ENCODE results near the gene PRR36. TPM values are rescaled to one million over a fixed set of nuclear protein-coding genes. Genes with fewer than 3 reads are reported as not detected.

PRR36 gene
- total RNA-seq, 1 experiment from 2014 or later: 0.02 TPM

DNA sequence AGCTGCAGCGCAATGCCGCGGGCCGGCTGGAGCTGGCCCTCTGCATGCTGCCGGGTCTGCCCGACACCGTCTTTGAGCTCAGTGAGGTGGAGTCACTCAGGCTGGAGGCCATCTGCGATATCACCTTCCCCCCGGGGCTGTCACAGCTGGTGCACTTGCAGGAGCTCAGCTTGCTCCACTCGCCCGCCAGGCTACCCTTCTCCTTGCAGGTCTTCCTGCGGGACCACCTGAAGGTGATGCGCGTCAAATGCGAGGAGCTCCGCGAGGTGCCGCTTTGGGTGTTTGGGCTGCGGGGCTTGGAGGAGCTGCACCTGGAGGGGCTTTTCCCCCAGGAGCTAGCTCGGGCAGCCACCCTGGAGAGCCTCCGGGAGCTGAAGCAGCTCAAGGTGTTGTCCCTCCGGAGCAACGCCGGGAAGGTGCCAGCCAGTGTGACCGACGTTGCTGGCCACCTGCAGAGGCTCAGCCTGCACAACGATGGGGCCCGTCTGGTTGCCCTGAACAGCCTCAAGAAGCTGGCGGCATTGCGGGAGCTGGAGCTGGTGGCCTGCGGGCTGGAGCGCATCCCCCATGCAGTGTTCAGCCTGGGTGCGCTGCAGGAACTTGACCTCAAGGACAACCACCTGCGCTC lies 25.7 kb upstream of the PRR36 start:
- no peak for DNase-seq (ENCODE audit: low read depth)

DNA sequence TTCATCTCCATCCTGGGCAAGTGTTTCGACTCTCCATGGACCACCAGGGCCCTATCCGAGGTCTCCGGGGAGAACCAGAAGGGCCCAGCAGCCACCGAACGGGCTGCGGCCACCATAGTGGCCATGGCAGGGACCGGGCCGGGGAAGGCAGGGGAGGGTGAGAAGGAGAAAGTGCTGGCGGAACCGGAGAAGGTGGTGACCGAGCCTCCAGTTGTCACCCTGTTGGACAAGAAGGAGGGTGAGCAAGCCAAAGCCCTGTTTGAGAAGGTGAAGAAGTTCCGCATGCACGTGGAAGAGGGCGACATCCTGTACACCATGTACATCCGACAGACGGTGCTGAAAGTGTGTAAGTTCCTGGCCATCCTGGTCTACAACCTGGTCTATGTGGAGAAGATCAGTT lies 24.8 kb upstream of the PRR36 start:
- DNase-seq (ENCODE audit: low read depth): no peak

DNA sequence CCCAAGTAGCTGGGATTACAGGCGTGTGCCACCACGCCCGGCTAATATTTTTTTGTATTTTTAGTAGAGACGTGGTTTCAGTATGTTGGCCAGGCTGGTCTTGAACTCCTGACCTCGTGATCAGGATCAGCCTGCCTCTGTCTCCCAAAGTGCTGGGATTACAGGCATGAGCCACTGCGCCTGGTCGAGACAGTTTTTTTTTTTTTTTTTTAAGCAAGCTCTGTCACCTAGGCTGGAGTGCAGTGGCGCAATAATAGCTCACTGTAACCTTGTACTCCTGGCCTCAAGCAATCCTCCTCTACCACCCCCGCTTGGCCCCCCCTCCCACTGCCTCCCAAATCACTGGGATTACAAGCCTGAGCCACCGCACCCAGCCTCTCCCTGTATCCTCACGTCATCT lies 23.1 kb upstream of the PRR36 start:
- DNase-seq (ENCODE audit: low read depth): no peak

DNA sequence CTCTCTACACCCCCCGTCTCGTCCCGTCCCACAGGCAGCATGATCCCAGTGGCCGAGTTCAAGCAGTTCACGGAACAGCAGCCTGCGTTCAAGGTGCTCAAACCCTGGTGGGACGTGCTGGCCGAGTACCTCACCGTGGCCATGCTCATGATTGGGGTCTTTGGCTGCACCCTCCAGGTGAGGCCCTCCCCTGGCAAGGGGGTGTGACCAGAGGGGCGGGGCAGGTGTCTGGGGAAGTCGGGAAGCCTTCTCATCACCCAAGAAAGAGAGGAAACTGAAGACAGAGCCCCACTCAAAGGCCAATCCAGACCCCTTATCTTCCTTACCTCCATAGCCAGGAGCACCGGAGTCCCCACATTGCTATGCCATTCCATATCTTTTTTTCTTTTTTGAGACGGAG lies 21.4 kb upstream of the PRR36 start:
- DNase-seq (ENCODE audit: low read depth): no peak

DNA sequence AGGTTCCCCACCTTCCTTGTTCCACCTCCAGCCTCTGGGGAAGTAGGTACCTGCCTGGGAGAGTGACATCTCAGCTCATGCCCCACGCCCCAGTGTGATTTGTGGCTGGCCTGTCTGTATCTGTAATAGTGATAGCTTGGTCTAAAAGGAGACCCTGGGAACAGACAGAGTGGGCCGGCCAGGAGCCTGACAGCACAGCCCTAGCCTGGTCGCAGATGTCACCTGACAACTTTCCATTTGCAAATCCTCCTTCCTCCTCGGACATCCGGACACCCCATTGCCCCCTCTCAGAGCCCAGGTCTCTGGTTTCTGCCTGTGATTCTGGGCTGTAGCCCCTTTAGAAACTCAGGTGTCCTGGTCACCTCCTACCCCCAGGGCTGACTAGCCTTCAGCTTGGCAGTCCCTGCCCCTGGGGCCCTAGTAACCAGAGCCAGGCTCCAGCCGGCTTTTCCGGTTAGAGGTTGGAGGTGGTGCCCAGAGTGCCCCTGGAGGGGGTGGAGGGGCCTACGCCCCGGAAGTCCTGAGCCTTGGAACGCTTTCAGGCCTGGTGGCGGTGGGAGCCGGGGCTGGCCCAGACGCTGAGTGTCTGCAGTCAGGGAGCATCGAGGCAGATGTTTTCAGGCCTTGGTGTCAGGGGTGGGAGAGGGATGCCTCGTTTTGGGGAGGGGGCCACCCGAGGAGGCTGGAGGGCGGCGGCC lies 20.6 kb upstream of the PRR36 start:
- DNase-seq (ENCODE audit: low read depth): no peak

DNA sequence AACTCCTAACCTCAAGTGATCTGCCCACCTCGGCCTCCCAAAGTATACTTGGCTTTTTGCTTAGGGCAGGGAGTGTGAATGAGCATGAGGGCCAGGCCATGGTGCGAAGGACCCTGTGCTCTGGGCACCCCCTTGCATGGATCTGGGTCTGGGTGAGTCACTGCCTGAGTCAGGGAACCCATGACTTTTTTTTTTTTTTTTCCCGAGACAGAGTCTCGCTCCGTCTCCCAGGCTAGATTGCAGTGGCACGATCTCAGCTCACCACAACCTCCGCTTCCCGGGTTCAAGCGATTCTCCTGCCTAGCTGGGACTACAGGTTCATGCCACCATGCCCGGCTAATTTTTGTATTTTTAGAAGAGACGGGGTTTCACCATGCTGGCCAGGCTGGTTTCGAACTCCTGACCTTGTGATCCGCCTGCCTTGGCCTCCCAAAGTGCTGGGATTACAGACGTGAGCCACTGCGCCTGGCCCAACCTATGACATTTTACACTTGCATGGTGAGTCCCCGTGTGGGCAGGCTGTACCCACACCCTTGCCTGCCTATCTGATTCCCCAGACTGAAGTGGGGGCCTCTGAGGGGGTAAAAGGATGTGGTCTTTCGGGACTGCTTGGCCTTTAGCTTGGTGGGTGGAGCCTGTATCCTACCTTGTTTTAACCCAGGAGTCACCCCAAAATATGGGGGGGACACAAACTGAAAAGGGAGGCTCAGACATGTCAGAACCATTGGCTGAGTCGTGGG lies 19.3 kb upstream of the PRR36 start:
- DNase-seq (ENCODE audit: low read depth): peak; percentile 75

DNA sequence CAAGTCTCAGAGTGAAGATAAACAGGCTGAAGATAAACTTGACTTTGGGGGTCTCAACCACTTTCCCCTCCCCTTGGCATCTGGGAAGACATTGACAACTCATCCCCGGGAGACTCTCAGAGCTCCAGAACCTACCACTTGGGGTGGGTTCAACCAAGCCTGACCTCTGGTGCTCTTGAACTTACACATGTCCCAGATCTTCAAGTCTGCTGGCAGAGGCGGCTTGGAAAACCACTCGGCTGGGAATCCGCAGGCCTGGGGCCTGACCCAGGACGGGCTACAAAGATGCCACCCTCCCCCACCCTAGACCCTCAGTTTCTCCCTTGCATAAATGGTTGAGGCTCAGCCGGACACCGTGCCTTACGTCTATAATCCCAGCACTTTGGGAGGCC lies 14.6 kb upstream of the PRR36 start:
- DNase-seq (ENCODE audit: low read depth): no peak

DNA sequence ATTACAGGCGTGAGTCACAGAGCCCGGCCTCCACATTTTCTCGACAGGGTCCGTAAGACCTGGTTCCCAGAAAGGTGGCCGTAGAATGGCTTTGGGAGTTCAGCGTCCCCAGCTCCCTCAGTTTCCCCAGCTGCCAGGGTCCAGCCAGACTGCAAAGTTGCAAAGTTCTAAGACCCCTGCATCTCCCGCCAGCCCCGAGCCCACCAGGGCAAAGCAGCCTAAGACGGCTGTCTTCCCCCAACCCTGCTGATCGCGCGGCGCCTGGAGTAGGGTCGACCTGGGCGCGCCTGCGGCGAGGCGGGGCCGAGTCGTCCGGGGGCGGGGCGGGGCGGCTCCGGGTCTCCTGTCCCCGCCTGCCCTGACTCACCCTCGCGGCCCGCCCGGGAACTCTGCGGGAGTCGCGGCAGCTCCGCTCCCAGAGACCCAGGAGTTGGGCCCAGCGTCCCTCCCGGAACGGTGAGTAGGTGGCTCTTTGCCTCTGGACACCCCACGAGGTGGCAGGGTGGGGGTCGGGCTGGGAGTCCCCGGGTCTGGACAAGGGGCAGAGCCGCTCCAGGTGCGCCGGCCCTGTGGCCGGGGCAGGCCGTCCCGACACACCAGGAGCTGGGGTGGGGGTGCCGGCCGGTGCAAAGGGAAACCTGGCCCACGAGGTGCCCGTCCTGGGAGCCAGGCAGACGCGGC lies 14.1 kb upstream of the PRR36 start, which contains the start of gene LRRC8E:
Gene LRRC8E, plus strand, starts transcription at position 366 of the 681 bp plus-strand sequence. CDS start 7,094 bp downstream, outside the sequence.
- peak; percentile 63 for DNase-seq (ENCODE audit: low read depth)

DNA sequence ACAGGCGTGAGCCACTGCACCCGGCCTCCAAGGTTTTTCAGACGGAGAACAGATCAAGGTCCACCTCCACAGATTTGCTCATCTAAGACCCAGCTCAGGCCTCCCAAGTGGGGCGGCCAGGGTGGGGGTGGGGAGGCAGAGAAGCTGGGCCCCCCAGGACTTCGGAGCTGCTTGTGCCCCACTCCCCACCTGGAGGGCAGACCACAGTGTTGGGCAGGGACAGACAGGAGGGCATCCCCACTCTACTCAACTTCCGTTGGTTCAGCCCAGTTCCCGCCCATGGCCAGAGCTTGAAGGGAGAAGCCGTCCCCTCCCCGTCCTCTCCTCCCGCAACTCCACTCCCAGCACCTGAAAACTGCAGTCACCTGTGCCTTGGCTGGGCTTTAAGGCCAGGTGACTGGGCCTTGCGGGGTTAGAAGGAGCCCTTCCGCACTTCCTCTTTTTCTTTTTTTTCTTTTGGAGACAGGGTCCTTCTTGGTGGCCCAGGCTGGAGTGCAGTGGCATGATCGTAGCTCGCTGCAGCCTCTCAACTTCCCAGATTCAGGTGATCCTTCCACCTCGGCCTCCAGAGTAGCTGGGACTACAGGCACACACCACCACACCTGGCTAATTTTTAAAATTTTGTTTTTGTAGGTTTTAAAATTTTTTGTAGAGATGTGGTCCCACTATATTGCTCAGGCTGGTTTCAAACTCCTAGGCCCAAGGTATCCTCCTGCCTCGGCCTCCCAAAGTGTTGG lies 13.4 kb upstream of the PRR36 start:
- DNase-seq (ENCODE audit: low read depth): no peak

DNA sequence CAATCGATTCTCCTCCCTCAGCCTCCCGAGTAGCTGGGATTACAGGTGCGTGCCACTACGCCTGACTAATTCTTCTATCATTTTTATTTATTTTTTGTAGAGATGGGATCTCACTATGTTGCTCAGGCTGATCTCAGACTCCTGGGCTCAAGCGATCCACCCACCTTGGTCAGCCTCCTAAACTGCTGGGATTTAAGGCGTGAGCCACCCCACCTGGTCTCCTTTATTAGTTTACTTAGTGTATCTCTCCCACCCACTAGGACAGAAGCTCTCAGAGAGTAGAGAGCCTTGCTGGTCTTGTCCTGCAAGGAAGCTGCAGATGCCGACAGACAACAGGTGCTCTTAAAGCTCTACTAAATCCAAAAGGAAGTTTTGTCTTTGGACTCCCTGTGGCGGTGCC lies 11.6 kb upstream of the PRR36 start:
- no peak for DNase-seq (ENCODE audit: low read depth)

DNA sequence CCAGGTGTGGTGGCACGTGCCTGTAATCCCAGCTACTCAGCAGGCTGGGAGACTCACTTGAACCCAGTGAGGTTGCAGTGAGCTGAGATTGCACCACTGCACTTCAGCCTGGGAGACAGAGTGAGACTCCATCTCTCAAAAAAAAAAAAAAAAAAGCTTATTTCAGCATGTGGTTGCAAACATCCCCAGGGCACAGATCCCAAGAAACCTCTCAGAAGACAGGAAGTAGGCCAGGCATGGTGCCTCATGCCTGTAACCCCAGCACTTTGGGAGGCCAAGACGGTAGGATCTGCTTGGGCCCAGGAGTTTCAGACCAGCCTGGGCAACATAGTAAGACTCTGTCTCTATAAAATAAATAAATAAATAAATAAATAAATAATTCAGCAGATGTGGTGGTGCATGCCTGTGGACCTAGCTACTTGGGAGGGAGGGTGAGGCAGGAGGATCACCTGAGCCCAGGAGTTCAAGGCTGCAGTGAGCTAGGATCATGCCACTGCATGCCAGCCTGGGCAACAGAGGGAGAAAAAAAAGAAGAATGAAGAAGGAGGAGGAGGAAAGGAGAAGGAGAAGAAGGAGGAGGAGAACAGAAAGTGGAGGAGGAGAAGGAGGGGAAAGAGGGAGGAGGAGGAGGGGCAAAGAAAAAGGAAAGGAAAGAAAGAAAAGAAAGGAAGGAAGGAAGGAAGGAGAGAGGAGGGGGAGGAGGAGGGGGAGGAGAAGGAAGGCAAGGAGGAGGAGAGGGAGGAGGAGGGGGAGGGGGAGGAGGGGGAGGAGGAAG lies 9.8 kb upstream of the PRR36 start:
- DNase-seq (ENCODE audit: low read depth): peak; percentile 50

DNA sequence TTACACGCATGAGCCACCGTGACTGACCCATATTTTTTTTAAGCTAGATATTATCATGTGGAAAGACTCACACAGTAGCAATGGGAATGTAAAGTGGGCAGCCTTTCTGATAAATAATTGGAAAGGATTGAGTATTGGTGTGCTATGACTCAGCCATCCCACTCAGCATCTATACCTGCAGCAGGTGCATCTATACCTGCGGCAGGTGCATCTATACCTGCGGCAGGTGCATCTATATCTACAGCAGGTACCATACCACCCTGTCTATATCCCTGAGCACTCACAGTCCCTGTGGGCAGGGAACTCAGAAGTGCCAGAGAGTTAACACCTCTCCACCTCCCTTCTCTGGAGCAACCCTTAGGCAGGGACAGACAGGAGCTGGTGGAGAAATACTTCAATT lies 8.9 kb upstream of the PRR36 start:
- DNase-seq (ENCODE audit: low read depth): no peak

DNA sequence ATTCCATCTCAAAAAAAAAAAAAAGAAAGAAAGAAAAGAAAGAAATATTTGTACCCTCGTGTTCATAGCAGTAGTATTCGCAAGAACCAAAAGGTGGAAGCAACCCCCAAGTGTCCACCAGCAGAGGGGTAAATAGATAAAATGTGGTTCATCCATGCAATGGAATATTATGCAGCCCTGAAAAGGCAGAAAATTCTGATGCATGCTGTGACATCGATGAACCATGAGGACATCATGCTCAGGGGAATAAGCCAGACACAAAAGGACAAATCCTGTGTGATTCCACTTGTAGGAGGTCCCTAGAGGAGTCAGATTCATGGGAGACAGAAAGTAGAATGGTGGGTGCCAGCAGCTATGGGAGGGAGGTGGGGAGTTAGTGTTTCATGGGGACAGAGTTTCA lies 7.7 kb upstream of the PRR36 start:
- DNase-seq (ENCODE audit: low read depth): no peak

DNA sequence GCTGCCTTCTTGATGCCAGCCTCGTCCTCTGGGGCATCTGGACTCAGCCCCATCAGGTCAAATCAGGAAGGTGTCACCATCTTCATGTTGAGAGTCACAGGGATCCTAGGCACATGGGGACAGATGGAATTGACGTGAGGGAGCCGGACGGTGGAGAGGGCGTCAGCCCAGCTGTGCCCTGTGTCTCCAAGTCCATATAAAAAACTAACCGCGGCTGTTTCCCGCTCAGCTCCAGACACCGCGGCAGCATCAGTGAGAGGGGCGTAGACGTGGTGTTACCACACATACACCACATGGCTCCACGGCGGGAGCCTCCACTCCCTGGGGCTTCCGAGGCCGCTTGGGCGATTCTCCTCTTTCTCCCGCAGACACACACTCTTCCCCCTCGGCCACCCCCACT lies 5.6 kb upstream of the PRR36 start:
- DNase-seq (ENCODE audit: low read depth): no peak

DNA sequence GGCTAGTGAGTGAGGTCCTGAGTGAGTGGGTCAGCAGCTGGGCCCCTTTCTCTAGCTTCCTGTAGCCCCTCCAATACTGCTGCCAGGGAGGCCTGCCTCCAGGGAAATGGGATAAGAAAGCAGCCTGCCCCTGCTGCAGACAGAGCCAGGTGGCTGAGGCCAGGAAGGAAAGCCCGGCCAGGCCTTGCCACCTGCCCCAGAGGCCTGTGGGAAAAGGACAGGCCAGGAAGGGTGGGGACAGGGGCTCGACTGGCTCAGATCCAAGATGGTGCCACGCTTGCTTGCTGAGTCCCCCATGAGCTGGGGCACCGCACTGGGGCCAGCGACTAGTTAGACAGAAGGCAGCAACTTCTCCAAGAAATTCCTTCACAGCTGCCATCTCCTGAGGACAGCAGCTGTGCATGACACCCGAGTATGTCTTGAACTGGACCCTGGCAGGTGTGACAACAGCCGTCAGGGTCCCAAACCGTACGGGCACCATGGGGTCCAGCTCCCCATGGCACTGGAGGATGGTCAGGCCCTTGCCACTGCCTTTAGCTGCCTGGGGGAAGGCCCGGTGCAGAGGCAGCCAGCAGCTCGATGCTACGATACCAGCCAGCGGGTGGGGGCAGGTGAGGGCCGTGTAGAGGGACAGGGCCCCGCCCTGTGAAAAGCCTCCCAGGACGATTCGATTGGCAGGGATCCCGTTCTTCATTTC lies 5.1 kb upstream of the PRR36 start:
- no peak for DNase-seq (ENCODE audit: low read depth)

DNA sequence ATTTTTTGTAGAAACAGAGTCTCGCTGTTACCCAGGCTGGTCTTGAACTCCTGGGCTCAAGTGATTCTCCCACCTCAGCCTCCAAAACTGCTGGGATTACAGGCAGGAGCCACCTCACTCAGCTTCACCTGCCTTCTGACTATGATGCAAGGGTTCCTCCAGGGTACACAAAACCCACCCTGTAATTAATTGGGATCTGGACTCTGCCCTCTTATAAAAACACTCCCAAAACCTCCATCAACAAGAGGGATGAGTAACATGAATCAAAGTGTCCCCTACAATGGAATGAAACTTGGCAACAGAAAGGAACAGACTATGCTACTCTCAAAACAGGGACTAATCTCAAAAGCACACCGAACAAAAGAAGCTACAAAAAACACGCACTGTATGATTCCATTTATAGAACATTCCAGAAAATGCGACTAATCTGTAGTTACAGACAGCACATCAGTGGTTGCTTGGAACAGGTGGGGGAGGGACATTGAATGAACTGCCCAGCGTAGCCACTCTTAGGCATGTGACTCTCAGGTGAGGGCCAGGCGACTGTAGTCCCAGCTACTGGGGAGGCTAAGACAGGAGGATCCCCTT lies 3.2 kb upstream of the PRR36 start:
- no peak for DNase-seq (ENCODE audit: low read depth)

DNA sequence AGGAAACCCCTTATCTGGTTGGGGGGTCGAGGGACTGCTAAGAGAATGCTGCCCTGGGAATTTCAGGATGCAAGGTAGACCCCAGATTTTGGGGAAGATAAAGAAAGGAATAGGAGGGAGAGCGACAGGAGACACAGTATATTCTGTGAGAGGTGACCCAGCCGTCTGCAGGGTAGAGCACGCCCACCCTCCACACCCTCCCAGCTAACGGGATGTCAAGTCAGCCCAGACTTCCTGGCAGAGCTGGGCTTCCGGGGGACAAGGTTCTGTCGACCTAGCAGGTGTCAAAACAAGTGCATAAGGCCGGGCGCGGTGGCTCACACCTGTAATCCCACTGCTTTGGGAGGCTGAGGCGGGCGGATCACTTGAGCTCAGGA lies 695 bp upstream of the PRR36 start:
- DNase-seq (ENCODE audit: low read depth): no peak

DNA sequence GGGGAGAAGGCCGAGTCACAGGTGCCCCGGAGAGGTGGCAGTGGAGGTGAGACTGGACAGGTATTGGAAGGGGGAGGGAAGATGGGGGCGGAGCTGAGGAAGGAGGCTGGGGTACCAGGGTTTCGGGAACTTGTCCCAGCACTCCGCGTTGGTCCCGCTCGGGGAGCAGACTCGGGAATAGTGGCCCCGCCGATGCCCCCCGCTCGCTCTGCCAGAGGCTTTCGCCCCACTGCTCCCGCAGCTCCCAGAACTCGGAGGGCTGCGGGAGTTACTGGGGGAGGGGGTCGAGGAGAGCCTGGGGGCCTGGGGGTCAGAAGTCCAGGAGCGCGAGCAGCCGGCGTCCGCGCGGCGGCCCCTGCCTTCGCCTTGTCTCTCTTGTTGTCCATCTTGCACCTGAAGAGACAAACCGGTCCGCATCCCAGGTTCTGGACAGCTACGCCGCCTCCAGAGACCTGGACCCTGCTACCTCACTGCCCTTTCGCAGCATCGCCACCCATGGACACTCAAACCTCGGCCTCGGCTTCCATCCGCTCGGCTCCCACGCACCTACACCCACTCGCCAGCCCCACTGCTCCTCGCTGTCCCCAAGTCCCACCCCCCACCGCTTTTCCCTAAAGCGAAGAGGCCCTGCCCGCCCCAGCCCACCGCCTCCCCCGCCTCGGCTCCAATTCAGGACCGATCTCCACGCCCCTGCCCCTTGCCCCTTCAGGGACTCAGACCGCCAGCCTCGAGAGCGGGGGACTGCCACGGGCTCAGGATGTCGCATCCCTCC lies 700 bp downstream of the PRR36 start:
- DNase-seq (ENCODE audit: low read depth): no peak

Measured in HT1080 (cell line).